Measurements from ENCODE around the gene GSTO2. TPM values are rescaled to one million over a fixed set of nuclear protein-coding genes. Genes with fewer than 3 reads are reported as not detected.

The GSTO2 gene
- total and polyA plus RNA-seq, 2 of the 4 experiments (the other 2 are of a cell fraction), result 1.4 to 2.3 TPM

DNA sequence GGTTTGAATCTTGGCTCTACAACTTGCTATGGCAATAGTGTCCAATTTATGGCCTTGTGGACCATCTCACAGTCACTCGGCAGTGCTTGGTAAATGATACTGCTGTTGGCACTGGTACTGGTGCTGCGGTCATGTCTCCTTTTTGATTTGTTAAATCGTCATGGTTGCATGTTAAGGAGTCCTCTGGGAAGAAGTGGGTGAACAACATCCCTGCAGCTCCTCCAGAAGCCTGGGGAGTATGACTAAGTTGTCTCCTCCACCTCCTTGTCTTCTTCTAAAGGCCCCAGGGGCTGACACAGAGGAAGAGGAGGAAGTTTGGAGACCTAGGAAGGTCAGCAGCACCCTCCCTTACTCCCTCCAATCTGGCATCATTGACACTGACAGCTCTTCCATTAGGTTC, 60.8 kb downstream of the GSTO2 start:
- H3K4me1 ChIP-seq (ENCODE audit: control insufficient read depth, insufficient read depth, low read length), result peaks cover 64% of the 10 kb centered on the region
- peak overlapping the region; percentile 67 for H4K91ac ChIP-seq (ENCODE audit: insufficient read depth, low read depth, low read length)
- H3K9ac ChIP-seq (ENCODE audit: low read depth, low read length), result peak overlapping the region; percentile 12; the same call in 1 of the 2 replicates
- ChIA-PET POLR2A (ENCODE audit: unreplicated experiment) (no interaction called here), CTCF (interaction anchor here (0.7 to 1.5 kb wide), 3 partner anchors 8 to 55 kb away, joined by 3 to 5 read pairs (median 3); no protein-coding TSS in a partner anchor)
- peak overlapping the region; percentile 11; the same call in 1 of the 2 replicates for H4K5ac ChIP-seq (ENCODE audit: low read depth, low read length)
- H3K23ac ChIP-seq (ENCODE audit: low read depth, low read length), result peak overlapping the region; percentile 92
- WGBS, 2 experiments (ENCODE audit: extremely low coverage in 2 of 2, insufficient read length in 1 of 2), result no CpG with 5 or more reads among the region's 3 CpGs
- peak overlapping the region in 1 of 2 experiments; percentile 89; a peak in 3 of 4 replicates for H4K8ac ChIP-seq (ENCODE audit: low read depth in 2 of 2, low read length in 2 of 2)
- H2AK9ac ChIP-seq (replicated peaks; ENCODE audit: low read depth, low read length, poor library complexity), result peak overlapping the region; percentile 79
- H2BK120ac ChIP-seq (ENCODE audit: low read depth, low read length), result peak overlapping the region; percentile 80
- peak overlapping the region; percentile 31 for H3K18ac ChIP-seq (ENCODE audit: low read depth, low read length)
- peak overlapping the region; percentile 3 for H3K4me2 ChIP-seq (ENCODE audit: low read depth, low read length)
- intact Hi-C loops (cut with micrococcal nuclease), result loop anchor here (1.0 to 2.0 kb wide), 3 partner anchors 9 to 29 kb away; partner anchors contain the start of gene ITPRIP
- H3K27me3 ChIP-seq (ENCODE audit: control insufficient read depth, insufficient read depth, low read length), result no peaks in the 10 kb centered on the region
- H3K79me1 ChIP-seq (ENCODE audit: low read depth in 1 of 2, low read length in 2 of 2), result peaks cover 2 to 90% of the 10 kb centered on the region in 2 experiments; a peak in 2 of 4 replicates
- H2BK20ac ChIP-seq (ENCODE audit: low read depth, low read length), result peak overlapping the region; percentile 88
- no peak overlapping the region for H3K4me3 ChIP-seq (ENCODE audit: insufficient read depth, low read depth, low read length)
- TF ChIP-seq FOS (IDR thresholded peaks at IDR 0.05; ENCODE audit: low read depth, low read length) (0 out of 2 replicates have a peak, but pooled peaks have one; percentile 6), POLR2A (IDR thresholded peaks at IDR 0.05; ENCODE audit: low read depth, low read length) (peak; percentile 67), NFE2L2 (IDR thresholded peaks at IDR 0.05; ENCODE audit: low read depth, low read length) (no peak)
- H2AFZ ChIP-seq (replicated peaks; ENCODE audit: low read length, poor library complexity), result no peak overlapping the region
- dilution Hi-C loops (cut with HindIII; ENCODE audit: low sequenced_read_pairs, unreplicated experiment), result no loop called here
- H3K14ac ChIP-seq (replicated peaks; ENCODE audit: low read depth, low read length), result peak overlapping the region; percentile 90
- peak overlapping the region; percentile 64 for H3K56ac ChIP-seq (ENCODE audit: extremely low read depth, insufficient read depth, low read length)
- peak overlapping the region; percentile 89 for H2BK5ac ChIP-seq (ENCODE audit: low read depth, low read length, poor library complexity, severe bottlenecking)
- peak overlapping the region; percentile 86 for H3K4ac ChIP-seq (ENCODE audit: low read depth, low read length)
- peak; percentile 1 for ATAC-seq (ENCODE audit: low read depth)
- peak overlapping the region; percentile 76 for H3K27ac ChIP-seq (ENCODE audit: insufficient read depth, low read length)
- peaks cover 3% of the 10 kb centered on the region; the same call in 1 of the 2 replicates for H3K36me3 ChIP-seq (ENCODE audit: control insufficient read depth, insufficient read depth, low read length)
- in situ Hi-C loops (cut with MboI; ENCODE audit: low sequenced_read_pairs), result no loop called here
- no peaks in the 10 kb centered on the region for H3K9me3 ChIP-seq (ENCODE audit: control insufficient read depth, insufficient read depth, low read length)
- H2AK5ac ChIP-seq (ENCODE audit: low read depth, low read length), result peak overlapping the region; percentile 83
- peaks cover 98% of the 10 kb centered on the region for H4K20me1 ChIP-seq (ENCODE audit: insufficient read depth, low read length)
- peak overlapping the region; percentile 76 for H2BK15ac ChIP-seq (ENCODE audit: low read depth, low read length)
- BruUV-seq (replicated peaks), result no TSS peak
- DNase-seq, result peak; percentile 84
- peaks cover 66% of the 10 kb centered on the region for H3K9me1 ChIP-seq (ENCODE audit: insufficient read depth, low read length)

All from IMR-90 (cell line).